HG03280 (cell line): Measurements from ENCODE around the gene RPE65.
A peak's percentile ranks its signal among the peaks of the same experiment; 100 is the strongest.
"Not testable (repeated sequence)": the region's sequence is repeated elsewhere in the genome, so short reads cannot be mapped to it uniquely, and the experiment has no call there.

Experiments used
- ATAC-seq: cut with Tn5 transposase; IDR thresholded peaks from one replicate; pipeline ENCODE4 v1.9.1; 2021; ENCODE audit warnings: mild to moderate bottlenecking, moderate library complexity; ENCODE audit not compliant: unreplicated experiment

RPE65 gene

GRCh38 chr1:68449901-68450300, at the start of gene RPE65:
TSS of gene RPE65 (minus strand) at chr1:68449954. CDS start at chr1:68449905, 49 bp downstream.
- ATAC-seq, result no peak

- peak; percentile 14 for ATAC-seq
These were observed 47.6 kb upstream of the RPE65 start for GRCh38 chr1:68497358-68497698.

- peak; percentile 96 for ATAC-seq
These were observed 47.1 kb upstream of the RPE65 start, which contains the start of gene DEPDC1 for GRCh38 chr1:68496680-68497357. TSS of gene DEPDC1 (minus strand) at chr1:68497082. CDS start at chr1:68496999, 83 bp downstream.

GRCh38 chr1:68495968-68496679, 46.4 kb upstream of the RPE65 start:
- peak; percentile 23 for ATAC-seq

GRCh38 chr1:68495532-68495931, 45.8 kb upstream of the RPE65 start:
- no peak for ATAC-seq

GRCh38 chr1:68493193-68493592, 43.4 kb upstream of the RPE65 start:
- ATAC-seq, result no peak

- not testable (repeated sequence) for ATAC-seq
These were observed 42.5 kb upstream of the RPE65 start for GRCh38 chr1:68492255-68492654.

GRCh38 chr1:68490046-68490651, 40.4 kb upstream of the RPE65 start:
- no peak for ATAC-seq

- no peak for ATAC-seq
These were observed 35.8 kb upstream of the RPE65 start for GRCh38 chr1:68485431-68486022.

- ATAC-seq, result no peak
These were observed 34.9 kb upstream of the RPE65 start for GRCh38 chr1:68484618-68485017.

- no peak for ATAC-seq
These were observed 31.3 kb upstream of the RPE65 start for GRCh38 chr1:68481041-68481440.

- ATAC-seq, result no peak
These were observed 29.7 kb upstream of the RPE65 start for GRCh38 chr1:68479501-68479900.

- no peak for ATAC-seq
These were observed 28.9 kb upstream of the RPE65 start for GRCh38 chr1:68478662-68479061.

- ATAC-seq, result not testable (repeated sequence)
These were observed 26.9 kb upstream of the RPE65 start for GRCh38 chr1:68476626-68477025.

- ATAC-seq, result no peak
These were observed 23.3 kb upstream of the RPE65 start for GRCh38 chr1:68473060-68473459.

- ATAC-seq, result no peak
These were observed 20.7 kb upstream of the RPE65 start for GRCh38 chr1:68470388-68470970.

- ATAC-seq, result no peak
These were observed 15.1 kb upstream of the RPE65 start for GRCh38 chr1:68464891-68465290.

- ATAC-seq, result no peak
These were observed 11.2 kb upstream of the RPE65 start for GRCh38 chr1:68460935-68461334.

- no peak for ATAC-seq
These were observed 10.0 kb upstream of the RPE65 start for GRCh38 chr1:68459796-68460195.

GRCh38 chr1:68459091-68459490, 9.3 kb upstream of the RPE65 start:
- no peak for ATAC-seq

- no peak for ATAC-seq
These were observed 6.4 kb upstream of the RPE65 start for GRCh38 chr1:68456202-68456601.
